Testis (tissue), 2 donors: ENCODE data around the gene ADI1.

ENCODE experiments used
- CTCF ChIP-seq, 3 experiments: fragments of 450-650 bp in 2 of 3; fragments of 200-600 bp in 1 of 3; sonication (generic) in 1 of 3; IDR thresholded peaks; one replicate each; pipeline ENCODE4 v1.5.1; 2016 to 2019; ENCODE audit warnings: antibody characterized with exemption in 3 of 3, mild to moderate bottlenecking in 2 of 3, moderate library complexity in 1 of 3
- POLR2A ChIP-seq: fragments of 450-650 bp; IDR thresholded peaks from one replicate; pipeline ENCODE4 v1.6.1; 2017; ENCODE audit warnings: antibody characterized with exemption, mild to moderate bottlenecking, moderate library complexity

GRCh38 chr2:3461801-3462492, 57.4 kb downstream of the ADI1 start:
- TF ChIP-seq CTCF (IDR thresholded peaks at IDR 0.05) (peak; percentile 93 to 98 (median 96)), POLR2A (no peak)
